Subcutaneous abdominal adipose tissue (tissue), 5 donors: ENCODE measurements around the gene TCFL5.

Experiments used
- H3K27ac ChIP-seq: one replicate; pipeline ENCODE4 v1.7.0; 2013; ENCODE audit warnings: low read depth, mild to moderate bottlenecking, inconsistent platforms, low read length, moderate library complexity
- H3K27me3 ChIP-seq, 5 donors: one replicate each; pipeline ENCODE4 v1.7.0; 2013; ENCODE audit warnings: low read length in 5 of 5, inconsistent platforms in 1 of 5; ENCODE audit not compliant: control insufficient read depth in 5 of 5, insufficient read depth in 4 of 5
- H3K36me3 ChIP-seq, 5 donors: one replicate each; pipeline ENCODE4 v1.7.0; 2013; ENCODE audit warnings: low read length in 5 of 5; ENCODE audit not compliant: control insufficient read depth in 5 of 5, insufficient read depth in 5 of 5
- H3K4me1 ChIP-seq, 5 donors: one replicate each; pipeline ENCODE4 v1.7.0; 2013; ENCODE audit warnings: low read length in 5 of 5, mild to moderate bottlenecking in 3 of 5, moderate library complexity in 1 of 5; ENCODE audit not compliant: control insufficient read depth in 5 of 5, insufficient read depth in 5 of 5
- H3K4me3 ChIP-seq, 5 donors: one replicate each; pipeline ENCODE4 v1.7.0; 2013; ENCODE audit warnings: low read length in 5 of 5, low read depth in 1 of 5
- H3K9ac ChIP-seq, 5 donors: one replicate each; pipeline ENCODE4 v1.7.0; 2013; ENCODE audit warnings: low read length in 5 of 5, mild to moderate bottlenecking in 4 of 5, moderate library complexity in 3 of 5
- H3K9me3 ChIP-seq, 5 donors: one replicate each; pipeline ENCODE4 v1.7.0; 2013; ENCODE audit warnings: low read length in 5 of 5; ENCODE audit not compliant: control insufficient read depth in 5 of 5
- donor health status: healthy.
- donor health status: healthy.
- donor health status: healthy.
- donor health status: healthy.
- donor health status: healthy.

TCFL5 gene

DNA sequence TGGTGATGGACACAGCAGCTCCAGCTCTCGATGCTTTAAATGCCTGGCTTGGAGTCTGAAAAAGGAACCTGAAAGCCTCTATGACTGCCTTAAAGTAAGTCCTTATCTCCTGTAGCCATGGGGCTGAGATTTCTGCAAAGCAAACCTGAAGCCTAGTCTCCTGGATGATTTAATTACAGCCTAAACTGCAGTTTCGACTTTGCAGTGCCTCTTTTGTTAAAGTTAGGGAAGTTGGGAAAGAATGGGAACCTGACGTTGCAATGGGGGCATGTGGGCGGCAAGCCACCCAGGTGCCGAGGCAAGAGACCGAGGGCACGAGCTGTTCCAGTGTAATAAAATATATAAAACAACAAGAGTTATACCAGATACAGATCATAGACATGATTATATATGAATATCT is 11.7 kb upstream of the TCFL5 start:
- no peak overlapping the region for H3K27ac ChIP-seq
- H3K4me1 ChIP-seq = peaks cover 11 to 27% (median 23%) of the 10 kb centered on the region in 5 donors
- no peaks in the 10 kb centered on the region for H3K36me3 ChIP-seq
- H3K9me3 ChIP-seq = no peaks in the 10 kb centered on the region
- H3K4me3 ChIP-seq = no peak overlapping the region
- no peak overlapping the region for H3K9ac ChIP-seq
- H3K27me3 ChIP-seq = no peaks in the 10 kb centered on the region

DNA sequence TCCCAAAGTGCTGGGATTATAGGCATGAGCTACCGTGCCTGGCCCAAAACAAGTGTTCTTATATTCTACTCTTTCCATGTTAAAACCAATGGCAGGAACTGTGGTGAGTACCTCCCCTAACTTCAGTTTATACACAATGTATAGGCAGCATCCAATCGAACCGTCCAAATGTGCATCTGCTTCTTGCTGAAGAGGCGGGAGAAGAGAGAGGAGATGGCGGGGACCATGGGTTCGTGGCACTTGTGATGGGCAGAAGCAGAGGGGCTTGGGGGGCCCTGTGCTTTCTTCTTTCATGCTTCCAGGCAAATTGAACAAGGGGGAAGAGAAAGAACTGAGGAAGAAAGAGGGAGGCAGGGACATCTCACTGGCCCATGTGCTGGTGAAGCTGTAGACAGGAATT is 11.2 kb upstream of the TCFL5 start:
- Histone ChIP-seq H3K4me3 (no peak overlapping the region), H3K36me3 (no peaks in the 10 kb centered on the region), H3K27ac (no peak overlapping the region), H3K9ac (no peak overlapping the region), H3K9me3 (no peaks in the 10 kb centered on the region), H3K4me1 (peaks cover 11 to 27% (median 23%) of the 10 kb centered on the region in 5 donors), H3K27me3 (no peaks in the 10 kb centered on the region)

DNA sequence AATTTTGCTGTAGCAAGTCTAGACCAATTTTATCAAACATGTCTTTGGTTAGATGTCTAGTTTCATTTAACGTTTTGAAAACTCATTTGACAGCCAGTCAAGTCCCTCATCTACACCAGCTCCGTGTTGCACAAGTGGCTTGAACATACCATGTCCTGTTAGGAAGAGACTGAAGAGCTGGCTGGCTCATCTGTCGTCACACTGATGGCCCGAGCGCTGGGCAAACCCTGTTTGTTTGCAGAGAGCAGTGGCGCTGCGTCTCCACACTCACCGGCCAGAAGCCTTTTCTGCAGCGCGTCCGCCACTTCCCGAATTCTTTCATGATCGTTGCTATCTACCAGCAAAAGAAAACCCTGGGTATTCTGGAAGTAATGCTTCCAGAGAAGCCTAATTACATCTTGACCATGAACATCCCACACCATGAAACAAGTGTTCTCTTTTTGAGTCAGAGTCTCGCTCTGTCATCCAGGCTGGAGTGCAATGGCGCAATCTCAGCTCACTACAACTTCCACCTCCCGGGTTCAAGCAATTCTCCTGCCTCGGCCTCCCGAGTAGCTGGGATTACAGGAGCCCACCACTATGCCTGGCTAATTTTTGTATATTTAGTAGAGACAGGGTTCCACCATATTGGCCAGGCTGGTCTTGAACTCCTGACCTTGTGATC is 10.7 kb upstream of the TCFL5 start:
- no peaks in the 10 kb centered on the region for H3K36me3 ChIP-seq
- H3K4me3 ChIP-seq = no peak overlapping the region
- peaks cover 10 to 24% (median 19%) of the 10 kb centered on the region in 5 donors for H3K4me1 ChIP-seq
- H3K27ac ChIP-seq = no peak overlapping the region
- no peak overlapping the region for H3K9ac ChIP-seq
- H3K9me3 ChIP-seq = no peaks in the 10 kb centered on the region
- H3K27me3 ChIP-seq = no peaks in the 10 kb centered on the region

DNA sequence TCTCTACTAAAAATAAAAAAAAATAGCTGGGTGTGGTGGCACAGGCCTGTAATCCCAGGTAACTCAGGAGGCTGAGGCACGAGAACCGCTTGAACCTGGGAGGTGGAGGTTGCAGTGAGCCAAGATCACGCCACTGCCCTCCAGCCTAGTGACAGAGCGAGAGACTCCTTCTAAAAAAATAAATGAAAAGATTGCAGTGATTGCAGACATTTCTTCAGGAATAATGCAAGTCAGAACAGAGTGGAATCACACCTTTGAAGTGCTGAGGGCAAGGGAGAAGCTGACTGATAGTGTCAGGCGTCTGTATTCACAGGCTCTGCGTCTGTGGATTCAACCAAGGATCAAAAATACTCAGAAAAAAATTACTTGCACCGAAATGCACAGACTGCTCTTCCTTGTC is 2.6 kb upstream of the TCFL5 start:
- Histone ChIP-seq H3K4me1 (peaks cover 0 to 15% (median 13%) of the 10 kb centered on the region in 5 donors), H3K9me3 (no peaks in the 10 kb centered on the region), H3K4me3 (no peak overlapping the region)

DNA sequence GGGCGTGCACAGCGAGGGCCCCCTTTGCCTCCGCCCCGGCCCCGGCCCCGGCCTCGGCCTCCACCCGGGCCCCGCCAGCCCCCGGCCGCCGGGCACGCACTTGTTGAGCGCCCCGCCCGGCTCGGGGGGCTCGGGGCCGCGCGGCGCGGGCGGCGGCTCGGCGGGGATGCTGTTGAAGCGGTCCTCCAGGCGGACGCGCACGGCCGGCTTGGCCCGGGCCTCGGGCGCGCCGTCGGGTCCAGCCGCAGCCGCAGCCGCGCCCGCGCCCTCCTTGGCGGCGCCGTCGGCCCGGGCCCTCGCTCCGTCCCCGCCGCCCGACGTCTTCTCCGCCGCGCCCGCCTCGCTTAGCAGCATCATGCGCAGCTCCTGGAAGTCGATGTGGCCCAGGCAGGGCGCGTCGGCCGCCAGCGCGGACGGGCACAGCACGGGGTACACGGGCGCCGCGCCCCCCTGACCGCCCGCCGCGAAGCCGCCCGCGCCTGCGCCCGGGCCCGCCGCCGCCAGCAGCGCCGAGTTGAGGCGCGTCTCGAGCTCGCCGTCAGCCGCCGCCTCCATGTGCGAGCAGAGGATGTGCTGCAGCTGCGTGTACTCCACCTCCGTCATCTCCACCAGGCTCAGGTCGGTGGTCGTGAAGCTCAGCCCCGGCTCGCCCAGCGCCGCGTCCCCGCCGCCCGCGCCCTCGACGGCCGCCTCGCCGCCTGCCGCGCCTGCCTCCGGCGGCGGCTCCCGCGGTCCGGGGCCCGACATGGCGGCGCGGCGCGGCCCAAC is 514 bp downstream of the TCFL5 start:
- H3K27ac ChIP-seq = no peak overlapping the region
- no peaks in the 10 kb centered on the region for H3K9me3 ChIP-seq
- H3K27me3 ChIP-seq = peaks cover 0 to 3% (median 0%) of the 10 kb centered on the region in 5 donors

More for the DNA sequence above, 2.6 kb upstream of the TCFL5 start:
- H3K36me3 ChIP-seq = no peaks in the 10 kb centered on the region
- H3K9ac ChIP-seq = no peak overlapping the region
- H3K27ac ChIP-seq = no peak overlapping the region
- peaks cover 0 to 3% (median 0%) of the 10 kb centered on the region in 5 donors for H3K27me3 ChIP-seq

DNA sequence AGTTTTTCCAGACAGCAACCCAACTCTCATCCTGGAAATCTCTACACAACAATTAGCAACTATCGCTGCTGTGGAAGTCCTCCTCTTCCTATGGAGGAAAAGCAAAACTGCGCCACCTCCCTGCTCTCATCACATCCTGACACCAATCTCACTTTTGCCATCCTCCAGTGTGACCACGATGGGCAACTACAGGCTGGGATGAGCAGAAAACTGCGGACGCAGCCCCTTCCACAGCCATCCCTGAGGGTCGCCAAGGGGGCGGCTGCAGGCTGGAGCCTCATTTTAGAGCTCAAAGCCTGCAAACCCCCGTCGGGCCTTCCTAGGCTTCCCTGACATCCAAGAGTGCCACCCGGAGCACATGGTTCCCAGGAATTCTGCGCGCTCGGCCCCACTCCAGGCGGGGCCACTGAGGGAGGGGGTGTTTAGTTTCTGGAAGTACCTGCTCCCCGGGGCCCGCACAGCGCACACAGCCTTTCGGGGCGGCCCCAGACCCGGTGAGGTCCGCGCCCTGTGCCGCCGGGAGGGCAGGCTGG is 1.2 kb downstream of the TCFL5 start:
- Histone ChIP-seq H3K4me1 (peaks cover 0 to 15% (median 13%) of the 10 kb centered on the region in 5 donors), H3K27ac (no peak overlapping the region), H3K36me3 (peaks cover 0 to 9% (median 8%) of the 10 kb centered on the region in 5 donors), H3K4me3 (peak overlapping the region in 4 of 5 donors; percentile 40 to 63 (median 46)), H3K27me3 (peaks cover 0 to 3% (median 0%) of the 10 kb centered on the region in 5 donors), H3K9me3 (no peaks in the 10 kb centered on the region), H3K9ac (peak overlapping the region in 1 of 5 donors; percentile 25)

More for the DNA sequence above, 514 bp downstream of the TCFL5 start:
- Histone ChIP-seq H3K4me3 (peak overlapping the region in 4 of 5 donors; percentile 63 to 66 (median 63)), H3K4me1 (peaks cover 0 to 15% (median 13%) of the 10 kb centered on the region in 5 donors), H3K36me3 (peaks cover 0 to 9% (median 8%) of the 10 kb centered on the region in 5 donors), H3K9ac (no peak overlapping the region)

DNA sequence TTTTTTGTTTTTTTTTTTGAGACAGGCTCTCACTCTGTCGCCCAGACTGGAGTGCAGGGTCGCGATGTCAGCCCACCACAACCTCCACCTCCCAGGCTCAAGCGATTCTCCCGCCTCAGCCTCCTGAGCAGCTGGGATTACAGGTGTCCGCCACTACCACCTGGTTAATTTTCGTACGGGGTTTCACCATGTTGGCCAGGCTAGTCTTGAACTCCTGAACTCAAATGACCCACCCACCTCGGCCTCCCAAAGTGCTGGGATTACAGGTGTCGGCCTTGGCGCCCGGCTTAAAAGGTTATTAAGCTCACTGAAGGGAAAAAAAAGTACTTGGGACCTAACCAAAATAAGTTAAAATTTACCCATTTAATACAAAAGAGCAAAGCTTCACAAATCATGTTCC is 1.9 kb downstream of the TCFL5 start:
- peaks cover 0 to 15% (median 13%) of the 10 kb centered on the region in 5 donors for H3K4me1 ChIP-seq
- no peak overlapping the region for H3K27ac ChIP-seq
- no peak overlapping the region for H3K9ac ChIP-seq
- no peaks in the 10 kb centered on the region for H3K9me3 ChIP-seq
- peaks cover 0 to 3% (median 0%) of the 10 kb centered on the region in 5 donors for H3K27me3 ChIP-seq
- no peak overlapping the region for H3K4me3 ChIP-seq
- peaks cover 0 to 9% (median 8%) of the 10 kb centered on the region in 5 donors for H3K36me3 ChIP-seq

DNA sequence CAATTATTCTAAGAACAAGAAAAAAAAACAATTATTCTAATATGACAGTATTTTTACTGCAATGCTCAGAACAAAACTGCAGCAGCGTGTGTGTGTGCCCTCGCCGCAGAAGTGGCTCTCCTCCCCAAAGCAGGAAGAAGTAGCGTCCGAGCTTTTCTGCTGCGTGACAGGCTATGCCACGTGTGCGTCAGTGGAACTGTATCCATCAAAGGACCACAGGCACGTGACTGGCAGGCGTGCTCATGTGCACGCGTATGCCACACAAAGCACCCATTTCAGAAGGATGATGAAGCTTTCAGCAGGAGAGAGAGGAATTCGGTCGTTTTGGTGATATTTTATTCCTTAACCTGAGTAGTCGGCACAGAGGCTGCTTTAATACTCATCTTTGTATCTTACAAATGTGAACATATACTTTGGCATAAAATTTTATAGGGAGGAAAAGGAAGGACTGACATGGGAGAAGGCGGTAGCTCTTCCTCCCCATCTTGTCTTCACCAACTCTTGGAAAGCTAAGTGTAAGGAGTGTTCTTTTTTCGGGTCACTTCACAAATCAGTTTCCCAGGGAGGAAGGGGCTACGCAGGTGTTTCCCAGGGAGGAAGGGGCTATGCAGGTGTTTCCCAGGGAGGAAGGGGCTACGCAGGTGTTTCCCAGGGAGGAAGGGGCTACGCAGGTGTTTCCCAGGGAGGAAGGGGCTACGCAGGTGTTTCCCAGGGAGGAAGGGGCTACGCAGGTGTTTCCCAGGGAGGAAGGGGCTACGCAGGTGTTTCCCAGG is 3.4 kb downstream of the TCFL5 start:
- H3K4me1 ChIP-seq = peaks cover 0 to 15% (median 13%) of the 10 kb centered on the region in 5 donors
- H3K9ac ChIP-seq = no peak overlapping the region
- no peak overlapping the region for H3K27ac ChIP-seq

DNA sequence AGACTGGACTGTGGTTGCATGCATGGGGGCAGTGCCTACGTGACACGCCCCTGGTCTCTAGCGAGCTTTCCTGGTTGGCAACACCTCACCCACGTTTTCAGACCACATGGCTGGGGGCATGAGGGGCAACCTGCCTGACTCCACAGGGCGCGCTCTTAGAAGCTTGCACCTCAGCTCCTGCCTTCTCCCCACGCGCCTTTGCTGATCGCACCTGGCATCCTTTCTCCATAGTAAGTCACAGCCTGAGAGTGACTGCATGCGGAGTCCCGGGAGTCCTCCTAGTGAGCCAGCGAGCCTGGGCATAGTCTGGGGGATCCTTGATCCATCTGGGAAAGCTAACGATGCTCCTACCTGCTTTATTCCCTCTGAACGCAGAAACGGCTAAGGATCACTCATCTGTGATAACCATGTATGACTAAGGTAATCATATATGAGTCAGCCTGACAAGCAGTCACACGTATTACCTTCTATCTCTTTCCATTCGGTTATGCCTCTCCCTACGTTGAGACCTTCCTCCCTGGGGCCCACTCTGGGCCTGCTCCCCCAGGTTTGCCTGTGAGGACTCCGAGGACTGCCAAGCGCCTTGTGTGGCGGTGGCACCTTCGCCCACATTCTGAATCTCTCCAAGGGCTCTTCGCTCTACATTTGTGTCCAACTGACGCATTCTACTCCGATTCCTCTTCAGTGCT is 4.5 kb downstream of the TCFL5 start:
- no peaks in the 10 kb centered on the region for H3K9me3 ChIP-seq
- H3K4me3 ChIP-seq = no peak overlapping the region
- no peak overlapping the region for H3K9ac ChIP-seq
- peaks cover 0 to 3% (median 0%) of the 10 kb centered on the region in 5 donors for H3K27me3 ChIP-seq
- H3K4me1 ChIP-seq = peaks cover 0 to 10% (median 9%) of the 10 kb centered on the region in 5 donors
- H3K27ac ChIP-seq = no peak overlapping the region
- H3K36me3 ChIP-seq = peaks cover 3 to 24% (median 21%) of the 10 kb centered on the region in 5 donors

More for the DNA sequence above, 3.4 kb downstream of the TCFL5 start:
- H3K36me3 ChIP-seq = peaks cover 3 to 15% (median 13%) of the 10 kb centered on the region in 5 donors
- H3K4me3 ChIP-seq = no peak overlapping the region
- no peaks in the 10 kb centered on the region for H3K9me3 ChIP-seq
- peaks cover 0 to 3% (median 0%) of the 10 kb centered on the region in 5 donors for H3K27me3 ChIP-seq
